ENCODE measurements around the gene AP3B1.
"Not testable (repeated sequence)": the region's sequence is repeated elsewhere in the genome, so short reads cannot be mapped to it uniquely, and the experiment has no call there.

The AP3B1 gene

DNA sequence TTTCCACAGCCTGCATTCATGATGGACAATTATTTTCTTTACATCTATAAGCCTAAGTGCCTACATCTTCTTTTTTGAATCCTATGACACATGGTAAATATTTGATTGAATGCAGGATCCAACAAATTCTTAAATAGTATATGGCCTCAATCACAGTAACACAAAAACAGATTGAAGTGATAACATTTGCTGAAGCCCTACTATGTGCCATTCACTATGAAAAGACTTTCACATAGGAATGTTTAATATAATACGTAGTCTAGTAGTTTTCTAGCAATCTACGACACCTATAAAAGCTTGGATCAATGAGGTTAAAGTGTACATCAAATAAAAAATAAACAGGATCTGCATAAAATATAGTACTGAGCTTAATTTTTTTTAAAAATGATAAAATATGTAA is 231.0 kb downstream of the AP3B1 start:
- DNase-seq, result no peak

DNA sequence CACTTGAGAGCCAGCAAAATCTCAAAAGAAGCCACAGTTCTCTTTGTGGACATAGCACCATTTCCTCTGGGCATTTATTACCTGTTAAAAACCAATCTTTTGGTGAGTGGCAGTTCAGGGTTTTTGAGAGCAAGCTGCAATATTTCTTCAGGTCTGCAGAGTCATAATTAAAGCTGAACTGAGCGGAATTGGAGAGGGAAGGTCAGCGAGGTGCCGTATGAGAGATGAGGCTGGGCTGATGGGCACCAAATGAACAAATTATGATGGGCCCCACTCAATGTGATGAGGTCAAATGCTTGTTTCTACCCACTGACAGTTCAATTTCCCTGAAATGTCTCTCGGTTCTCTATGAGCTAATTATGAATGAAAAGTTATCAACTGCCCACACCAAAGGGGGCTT is 231.9 kb downstream of the AP3B1 start:
- DNase-seq, result no peak

DNA sequence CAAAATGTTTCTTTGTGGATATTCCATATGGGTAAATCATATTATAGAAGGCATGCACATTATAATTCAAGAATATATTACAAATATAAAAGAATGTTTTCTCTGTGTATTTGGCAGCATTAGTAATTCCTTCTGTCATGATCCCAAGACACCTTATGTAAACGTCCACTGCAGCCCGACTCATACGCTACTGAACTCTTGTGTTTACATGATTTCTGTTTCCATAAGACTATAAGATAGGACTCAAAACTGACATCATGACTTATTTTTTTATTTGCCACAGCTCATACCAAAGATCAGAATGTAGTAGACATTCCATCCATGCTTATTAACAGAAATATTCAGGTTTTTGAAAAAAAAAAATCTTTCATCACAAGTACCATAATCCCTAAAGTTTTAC is 234.1 kb downstream of the AP3B1 start:
- no peak for DNase-seq

DNA sequence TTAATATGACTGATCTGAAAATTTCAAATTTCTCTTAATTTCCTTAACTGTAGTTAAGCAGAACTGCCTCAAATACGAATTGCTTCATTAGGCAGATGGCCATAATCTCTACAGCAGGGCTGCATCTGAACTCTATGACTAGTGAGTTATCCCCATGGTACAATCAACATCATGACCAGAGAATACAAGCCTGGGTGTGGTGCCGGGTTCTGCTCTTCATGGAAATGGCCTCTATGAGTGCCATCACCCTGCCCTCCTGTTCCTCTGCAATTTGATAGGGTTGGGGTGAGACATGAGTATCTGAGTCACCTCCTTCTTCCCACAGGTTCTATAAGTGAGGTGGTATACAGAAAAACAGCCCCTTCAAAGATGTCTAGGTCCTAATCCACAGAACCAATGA is 235.9 kb downstream of the AP3B1 start:
- no peak for DNase-seq

DNA sequence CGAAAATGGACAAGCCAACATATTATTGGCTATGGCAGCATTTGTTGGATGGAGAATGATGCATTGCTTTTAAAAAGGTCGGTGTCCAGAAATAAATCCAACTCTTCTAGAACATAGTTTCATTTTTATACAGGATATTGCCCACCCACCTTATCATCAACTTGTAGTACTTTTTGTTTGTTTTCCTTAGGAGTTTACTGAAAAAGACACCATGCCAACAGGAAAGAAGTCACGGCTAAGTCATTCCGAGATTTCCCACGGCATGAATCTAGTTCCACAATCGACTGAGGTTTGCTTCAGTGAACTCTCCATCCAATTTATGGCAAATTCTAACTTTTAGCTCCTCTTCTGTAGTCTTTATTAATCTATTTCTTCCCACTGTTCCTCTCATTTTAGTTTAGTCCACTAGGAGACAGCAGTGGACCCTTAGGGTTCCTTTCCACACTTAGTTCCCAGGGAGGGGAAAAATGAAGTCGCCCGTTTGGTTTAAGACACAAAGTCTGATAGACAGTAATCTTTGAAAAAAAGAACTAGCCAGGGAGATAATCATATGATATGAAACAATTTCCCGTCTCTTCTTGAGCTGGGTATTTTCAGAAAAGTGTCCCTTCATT is 237.5 kb downstream of the AP3B1 start:
- no peak for DNase-seq

DNA sequence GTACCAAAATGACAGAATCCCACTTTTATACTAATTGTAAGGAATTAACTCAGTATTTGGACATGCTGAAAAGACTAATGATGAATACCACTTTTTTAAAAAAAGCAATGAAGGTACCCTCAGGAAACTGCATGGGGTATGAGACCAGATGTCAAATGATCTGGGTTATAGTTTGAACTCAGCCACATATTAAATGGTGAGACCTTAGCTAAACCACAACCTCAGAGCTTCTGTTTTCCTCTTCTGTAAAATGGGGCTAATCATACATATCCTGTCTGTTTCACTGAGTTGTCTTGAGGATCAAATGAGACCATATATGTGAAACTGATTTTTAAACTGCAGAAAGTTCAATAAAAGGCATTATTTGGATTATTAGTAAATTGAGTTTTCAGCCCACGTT is 238.4 kb downstream of the AP3B1 start:
- no peak for DNase-seq

DNA sequence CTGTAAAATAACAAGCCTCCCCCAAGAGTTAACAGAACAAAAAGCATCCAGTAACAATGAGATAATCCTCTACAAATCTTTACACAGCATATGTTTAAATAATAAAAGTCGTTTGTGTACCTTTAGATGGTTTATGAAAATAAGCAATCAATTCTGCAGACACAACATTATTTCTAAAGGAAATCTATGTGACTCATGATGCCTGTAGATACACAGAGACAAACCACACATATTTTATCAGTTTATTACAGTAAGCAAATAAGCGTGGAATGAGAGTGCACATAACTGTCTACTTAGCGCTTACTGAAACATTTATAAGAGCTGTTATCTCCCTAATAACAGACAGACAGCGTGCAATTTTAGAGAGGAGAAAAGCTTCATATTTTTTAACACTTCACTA is 243.6 kb downstream of the AP3B1 start:
- no peak for DNase-seq

DNA sequence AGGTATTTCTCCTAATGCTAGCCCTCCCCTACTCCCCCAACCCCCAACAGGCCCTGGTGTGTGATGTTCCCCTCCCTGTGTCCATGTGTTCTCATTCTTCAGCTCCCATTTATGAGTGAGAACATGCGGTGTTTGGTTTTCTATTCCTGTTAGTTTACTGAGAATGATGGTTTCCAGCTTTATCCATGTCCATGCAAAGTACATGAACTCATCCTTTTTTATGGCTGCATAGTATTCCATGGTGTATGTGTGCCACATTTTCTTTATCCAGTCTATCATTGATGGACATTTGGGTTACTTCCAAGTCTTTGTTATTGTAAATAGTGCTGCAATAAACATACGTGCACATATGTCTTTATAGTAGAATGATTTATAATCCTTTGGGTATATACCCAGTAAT is 247.7 kb downstream of the AP3B1 start:
- not testable (repeated sequence) for DNase-seq

DNA sequence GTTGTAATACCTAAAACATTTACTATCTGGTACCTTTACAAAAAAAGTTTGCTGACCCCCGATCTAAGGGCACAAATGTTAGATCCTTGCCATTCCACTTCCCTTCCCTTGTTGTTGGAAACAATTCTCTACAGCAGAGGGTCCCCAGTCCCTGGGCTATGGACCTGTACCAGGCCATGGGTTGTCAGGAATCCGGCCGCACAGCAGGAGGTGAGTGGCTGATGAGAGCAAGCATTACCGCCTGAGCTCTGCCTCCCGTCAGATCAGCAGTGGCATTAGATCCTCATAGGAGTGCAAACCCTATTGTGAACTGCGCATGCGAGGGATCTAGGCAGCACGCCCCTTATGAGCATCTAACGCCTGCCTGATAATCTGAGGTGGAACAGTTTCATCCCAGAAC is 248.5 kb downstream of the AP3B1 start:
- DNase-seq, result no peak

DNA sequence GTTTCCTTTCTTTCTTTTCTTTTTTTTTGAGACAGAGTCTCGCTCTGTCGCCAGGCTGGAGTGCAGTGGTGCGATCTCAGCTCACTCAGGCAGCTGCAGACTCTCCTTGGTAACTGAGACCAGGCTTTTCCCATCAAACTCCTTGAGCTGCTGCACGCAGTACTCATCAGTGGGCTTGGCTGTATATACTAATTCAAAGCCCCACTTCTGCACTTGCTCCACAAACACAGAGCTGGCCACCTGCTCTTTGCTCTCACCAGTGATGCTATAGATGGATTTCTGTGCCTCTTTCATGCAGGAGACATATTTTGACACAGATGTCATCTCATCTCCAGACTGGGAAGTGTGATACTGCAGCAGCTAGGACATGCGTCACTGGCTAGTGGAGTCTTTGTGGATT is 252.7 kb downstream of the AP3B1 start:
- DNase-seq, result no peak

DNA sequence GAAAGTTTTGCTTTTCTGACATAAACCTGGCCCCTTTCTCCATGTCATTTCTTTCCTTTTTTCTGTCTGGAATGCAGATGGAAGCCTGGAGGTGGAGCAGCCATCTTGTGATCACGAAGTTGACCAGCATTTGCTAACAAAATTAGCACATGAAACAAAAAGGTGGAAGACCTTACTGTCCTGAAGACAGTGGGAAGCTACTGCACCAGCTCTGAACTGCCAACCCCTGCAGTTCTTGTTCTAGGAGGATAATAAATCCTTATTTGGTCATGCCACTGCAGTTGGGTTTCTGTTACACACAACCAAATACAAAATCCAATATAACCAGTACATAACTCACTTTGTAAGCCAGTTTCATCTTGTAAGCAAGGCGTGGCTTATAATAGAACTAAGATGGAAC is 269.0 kb downstream of the AP3B1 start:
- no peak for DNase-seq

DNA sequence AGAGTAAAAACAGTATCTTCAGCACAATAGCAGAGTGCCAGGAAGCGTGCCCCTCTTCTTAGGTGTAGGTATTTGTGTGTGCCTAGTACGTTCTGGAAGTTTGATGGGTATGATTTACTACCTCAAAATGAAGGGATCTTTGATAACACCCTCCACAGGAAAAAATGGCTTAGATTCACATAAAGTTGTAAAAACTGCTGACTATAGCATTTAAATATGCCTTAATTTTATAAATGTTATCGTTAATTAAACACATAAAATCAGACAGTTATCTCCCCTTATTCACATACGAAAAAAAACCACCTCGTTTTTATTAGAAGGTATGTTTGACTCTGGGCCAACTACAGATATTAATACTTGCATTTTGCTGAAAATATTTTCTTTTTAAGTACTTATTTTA is 274.8 kb downstream of the AP3B1 start:
- DNase-seq, result no peak

DNA sequence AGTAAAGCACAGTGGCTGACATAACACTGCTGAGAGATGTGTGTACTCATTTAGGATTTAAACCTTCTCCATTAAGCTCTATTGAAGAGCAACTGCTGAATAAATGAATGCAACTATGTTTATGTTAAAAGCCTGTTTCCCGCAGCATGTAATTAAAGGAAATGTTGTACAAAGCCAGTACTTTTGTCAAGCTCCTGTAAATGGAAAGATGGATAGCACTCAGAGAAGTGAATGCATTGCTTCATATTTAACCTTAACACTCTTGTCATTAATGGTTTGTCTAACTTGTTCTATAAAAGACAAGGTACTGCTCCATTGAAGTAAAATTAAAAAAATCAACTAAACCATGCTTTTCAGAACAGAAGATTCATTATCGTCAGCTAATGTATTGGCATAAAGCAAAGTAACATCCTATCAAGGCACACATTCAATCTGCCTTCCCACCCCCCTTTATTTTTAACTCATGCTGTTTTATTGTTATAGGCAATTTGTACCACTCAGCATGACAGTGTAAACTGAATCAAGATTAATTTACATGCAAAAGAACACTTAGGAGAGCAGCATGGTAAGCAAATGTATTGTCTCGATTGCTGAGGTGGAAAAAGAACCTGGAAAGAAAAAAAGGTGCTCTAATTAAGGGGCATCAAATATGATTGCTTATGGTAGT is 277.5 kb downstream of the AP3B1 start:
- no peak for DNase-seq

DNA sequence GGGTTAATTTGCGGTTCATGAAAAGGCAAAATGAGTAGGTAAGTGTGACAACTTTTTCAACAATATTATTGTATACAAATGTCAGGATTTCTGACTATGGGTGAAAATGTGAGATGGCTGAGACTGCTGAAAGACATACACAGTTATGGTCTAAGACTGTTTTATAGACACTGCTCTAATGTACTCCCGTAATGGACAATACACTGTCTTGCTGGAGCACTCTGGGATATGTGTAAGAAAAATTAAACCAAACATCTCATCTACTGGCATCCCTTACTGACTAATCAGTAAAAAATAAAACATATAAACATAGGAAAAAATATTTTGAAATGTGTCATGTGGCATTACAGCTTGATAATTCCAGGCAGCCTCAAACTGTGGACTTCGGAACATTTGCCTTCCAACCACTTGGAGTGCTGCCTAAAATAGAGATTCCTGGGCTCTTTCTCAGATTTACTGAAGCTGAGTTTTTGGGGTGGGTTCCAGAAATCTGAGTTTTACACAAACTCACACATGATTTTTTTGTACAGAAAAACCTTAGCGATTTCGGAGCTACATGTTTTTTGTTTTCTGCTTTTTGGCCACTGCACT is 284.5 kb downstream of the AP3B1 start:
- DNase-seq, result no peak

DNA sequence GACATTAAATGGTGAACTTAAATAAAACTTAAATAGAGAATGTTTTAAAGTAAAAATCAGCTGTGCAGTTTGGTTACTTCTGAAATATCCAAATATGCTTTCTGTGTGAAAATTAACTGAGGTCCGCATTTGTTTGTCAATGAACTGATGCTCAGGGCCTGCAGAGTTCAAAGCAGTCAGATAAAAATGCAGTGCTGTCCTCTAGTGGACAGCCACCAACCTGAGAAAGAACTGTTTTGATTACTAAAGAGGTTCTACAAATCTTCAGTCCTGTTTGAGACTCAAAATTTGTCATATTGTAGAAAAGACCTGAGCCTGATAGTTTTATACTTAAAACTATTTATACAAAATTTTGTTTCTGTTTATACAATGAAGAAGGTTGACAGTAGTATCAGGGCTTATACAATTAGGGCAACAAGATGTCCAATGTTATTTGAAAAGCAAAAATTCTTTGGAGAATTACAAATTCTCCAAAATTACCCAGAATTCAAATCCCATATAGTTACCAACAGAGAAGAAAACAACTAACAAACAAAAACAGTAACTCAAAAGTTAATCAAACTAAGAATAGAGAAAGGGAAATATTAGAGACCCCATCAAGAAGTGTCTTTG is 286.0 kb downstream of the AP3B1 start:
- peak; percentile 45 for DNase-seq

DNA sequence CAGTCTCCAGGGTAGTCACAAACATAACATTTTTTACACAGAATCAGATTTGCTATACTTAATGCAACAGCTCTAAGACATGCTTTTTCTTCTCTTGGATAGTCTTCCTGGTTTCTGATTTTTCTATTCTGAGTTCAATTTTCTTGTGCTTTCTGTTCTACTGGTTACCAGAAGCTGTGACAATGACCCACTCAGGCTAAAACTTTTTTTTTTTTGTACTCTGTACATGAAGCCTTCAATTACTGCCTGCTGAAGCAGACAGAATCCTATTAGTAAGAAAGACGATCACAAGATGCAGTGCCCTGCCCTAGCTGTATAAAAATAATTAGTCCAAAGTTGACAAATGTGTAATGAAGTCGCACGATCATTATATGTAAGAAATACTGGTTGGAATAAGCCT is 287.3 kb downstream of the AP3B1 start:
- DNase-seq, result no peak

DNA sequence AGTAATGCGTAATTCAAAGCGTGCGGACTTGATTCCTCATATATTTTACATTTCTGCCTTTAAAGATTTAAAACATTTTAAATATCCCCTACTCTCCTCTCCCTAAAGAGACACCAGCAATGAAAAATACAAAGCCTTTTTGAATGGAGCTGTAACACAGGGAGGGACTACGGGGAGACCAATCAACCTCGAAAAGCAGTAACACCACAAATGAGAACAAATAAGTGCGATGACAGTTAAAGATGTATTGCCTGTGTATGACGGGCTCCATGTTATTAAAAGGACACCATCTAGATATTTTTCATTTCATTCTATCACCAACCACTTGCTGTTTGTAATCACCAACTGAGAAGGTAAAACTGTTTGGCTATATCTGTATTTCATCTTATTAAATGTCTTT is 288.0 kb downstream of the AP3B1 start:
- DNase-seq, result no peak

DNA sequence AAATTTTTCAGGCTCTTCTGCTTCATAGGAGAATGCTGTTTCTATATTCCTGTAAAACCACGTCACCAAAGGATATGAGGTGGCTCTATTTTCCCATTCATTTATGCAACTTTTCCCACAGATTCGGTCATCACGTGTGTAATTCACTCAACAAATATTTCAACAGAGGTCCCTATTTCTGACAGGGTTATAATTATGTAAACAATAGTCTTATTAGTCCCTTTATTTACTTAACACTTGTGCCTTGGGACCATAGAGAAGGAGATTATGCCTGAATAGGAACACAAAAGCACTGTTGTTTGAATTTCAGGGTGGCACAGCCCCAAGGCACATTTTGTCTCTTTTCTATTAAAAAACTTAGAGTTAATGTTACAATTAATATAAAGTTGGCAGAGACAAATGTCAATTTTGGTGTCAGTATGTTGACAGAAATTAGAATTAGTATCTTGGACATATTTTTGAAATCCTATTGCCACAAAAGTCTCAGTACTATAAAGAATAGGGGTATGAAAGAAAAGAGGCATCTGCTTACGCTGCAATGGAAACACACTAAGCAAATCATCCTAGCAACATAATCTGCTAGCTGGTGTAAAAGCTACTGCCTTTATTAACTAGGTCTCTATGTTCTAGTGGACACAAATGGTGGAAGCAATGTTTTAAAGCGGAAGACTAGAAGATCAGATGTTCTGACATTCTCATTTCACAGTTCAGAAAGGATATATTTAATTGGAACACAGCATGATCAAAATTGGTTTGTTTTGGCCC is 289.3 kb downstream of the AP3B1 start:
- peak; percentile 62 for DNase-seq

DNA sequence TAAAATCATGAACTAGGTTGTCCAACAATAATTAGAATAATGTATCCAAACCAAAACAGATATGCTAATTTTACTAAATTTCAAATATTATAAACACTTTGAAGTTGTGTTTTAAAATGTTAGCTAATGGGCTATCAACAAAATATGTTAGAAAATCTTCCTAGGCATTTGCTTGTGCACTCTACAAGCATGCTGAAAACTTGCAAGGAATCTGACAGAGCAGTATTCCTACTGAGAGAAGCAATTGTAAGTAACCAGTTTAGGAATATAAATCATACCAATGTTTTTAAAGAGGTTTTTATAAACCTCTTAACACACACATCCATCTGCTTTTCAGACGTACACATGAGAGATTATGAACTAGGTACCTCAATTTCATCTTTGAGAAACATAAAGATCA is 289.9 kb downstream of the AP3B1 start:
- no peak for DNase-seq

DNA sequence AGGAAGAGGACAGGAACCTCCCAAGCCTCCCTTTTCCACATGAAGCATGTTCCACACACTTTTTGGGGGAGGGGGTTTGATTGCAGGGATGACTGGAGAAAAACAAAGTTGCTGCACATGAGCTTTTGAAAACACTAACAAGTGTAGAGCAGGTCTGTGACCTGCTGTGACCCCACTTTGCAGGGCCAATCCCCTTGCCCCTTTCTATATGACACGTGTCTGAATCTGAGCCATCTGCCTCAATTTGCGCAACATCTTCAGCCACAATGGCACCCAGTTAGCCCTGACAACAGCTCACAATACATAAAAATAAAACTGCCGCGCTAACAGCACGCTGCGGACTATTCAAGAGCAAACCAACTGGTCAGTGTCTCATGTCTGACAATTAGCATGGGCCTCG is 290.6 kb downstream of the AP3B1 start:
- peak; percentile 59 for DNase-seq

DNA sequence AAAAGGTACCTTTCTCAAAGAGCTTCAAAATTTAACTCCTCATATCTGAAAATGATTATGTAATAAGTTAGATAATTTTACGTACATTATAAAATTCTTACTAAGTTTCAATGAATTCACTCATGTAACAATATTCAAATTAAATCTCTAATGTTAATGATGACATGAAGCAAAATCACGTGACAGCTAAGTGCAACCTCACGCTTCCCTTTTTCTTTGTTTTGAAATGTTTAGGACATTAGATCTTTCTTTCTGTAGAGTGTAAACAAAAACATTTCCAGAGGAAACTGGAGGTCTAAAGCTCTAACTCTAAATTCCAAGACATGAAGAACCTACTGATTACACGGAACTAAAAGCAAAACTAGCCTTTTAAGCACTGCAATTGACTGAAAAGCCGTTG is 291.0 kb downstream of the AP3B1 start:
- no peak for DNase-seq

DNA sequence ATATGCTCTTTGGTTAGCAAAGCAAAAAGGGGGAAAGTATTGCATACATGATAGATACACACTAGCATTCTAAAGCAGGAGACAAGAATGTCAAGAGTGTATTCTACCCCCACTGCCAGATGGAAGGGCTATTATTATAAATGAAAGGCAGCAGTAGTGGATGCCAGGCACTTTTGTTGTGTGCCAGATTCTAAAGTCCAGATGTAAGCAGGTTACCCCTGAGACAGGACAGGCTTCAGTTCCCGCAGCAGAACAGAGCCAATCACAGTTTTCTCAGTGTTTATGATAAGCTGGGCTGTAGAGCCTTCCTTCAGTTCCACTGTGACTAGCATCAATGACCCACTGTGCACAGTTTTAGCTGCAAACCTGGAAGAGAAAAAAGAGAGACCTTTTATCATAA is 291.8 kb downstream of the AP3B1 start:
- no peak for DNase-seq

DNA sequence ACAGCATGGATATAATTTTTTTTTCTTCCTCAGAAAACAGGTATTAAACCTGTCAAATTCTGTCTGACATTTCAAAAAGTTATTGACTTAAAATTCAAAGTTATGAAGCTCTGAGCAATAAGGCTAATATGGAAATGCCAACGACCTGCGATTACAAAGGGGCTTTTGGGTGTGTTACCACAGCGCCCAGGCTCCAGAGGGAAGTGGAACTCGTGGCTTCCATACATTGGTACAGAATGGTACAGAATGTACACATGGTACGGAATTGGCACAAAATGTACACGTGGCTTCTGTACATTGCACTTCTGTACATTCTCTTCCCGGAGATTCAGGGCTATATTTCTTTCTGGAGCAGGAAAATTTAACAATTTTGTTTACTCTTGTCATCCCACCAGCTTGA is 293.3 kb downstream of the AP3B1 start:
- no peak for DNase-seq

DNA sequence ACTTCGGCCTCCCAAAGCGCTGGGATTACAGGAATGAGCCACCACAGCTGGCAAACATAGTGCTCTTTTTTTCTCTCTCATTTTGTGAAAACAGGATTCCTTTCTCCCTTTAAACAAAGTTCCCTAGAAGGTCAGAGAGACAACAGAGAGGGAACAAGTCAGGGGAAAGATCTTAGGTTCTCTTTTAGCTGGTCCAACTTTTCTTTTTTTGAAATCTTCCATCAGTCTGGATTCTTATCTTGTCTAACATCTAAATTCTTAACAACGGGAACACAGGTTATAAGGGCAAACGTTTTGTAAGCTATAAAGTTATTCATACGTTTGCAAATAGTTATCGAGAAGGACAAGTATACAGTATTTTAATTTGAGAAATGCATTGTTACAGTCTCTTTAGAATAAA is 294.3 kb downstream of the AP3B1 start:
- DNase-seq, result no peak

Data from NCI-H2029 (cell line).